ENCODE results near the gene HDAC11.

Gene HDAC11

GRCh38 chr3:13550791-13551360 lies 70.8 kb downstream of the HDAC11 start:
- TF ChIP-seq CTCF (IDR thresholded peaks at IDR 0.05; ENCODE audit: low read length, missing control alignments) = no peak
- no peak for DNase-seq (ENCODE audit: low read depth)
- H3K4me3 ChIP-seq (replicated peaks; ENCODE audit: low read depth, low read length) = no peak overlapping the region

- no peak for TF ChIP-seq CTCF (IDR thresholded peaks at IDR 0.05; ENCODE audit: low read length, missing control alignments)
- H3K4me3 ChIP-seq (replicated peaks; ENCODE audit: low read depth, low read length) = no peak overlapping the region
- DNase-seq (ENCODE audit: low read depth) = peak; percentile 59
Observed at GRCh38 chr3:13552857-13553652, 72.9 kb downstream of the HDAC11 start.

GRCh38 chr3:13553686-13554085 lies 73.6 kb downstream of the HDAC11 start:
- TF ChIP-seq CTCF (IDR thresholded peaks at IDR 0.05; ENCODE audit: low read length, missing control alignments) = no peak
- no peak for DNase-seq (ENCODE audit: low read depth)
- H3K4me3 ChIP-seq (replicated peaks; ENCODE audit: low read depth, low read length) = no peak overlapping the region

- no peak for DNase-seq (ENCODE audit: low read depth)
- no peak for TF ChIP-seq CTCF (IDR thresholded peaks at IDR 0.05; ENCODE audit: low read length, missing control alignments)
- H3K4me3 ChIP-seq (replicated peaks; ENCODE audit: low read depth, low read length) = no peak overlapping the region
Observed at GRCh38 chr3:13555753-13556152, 75.6 kb downstream of the HDAC11 start.
